Fibroblast of the aortic adventitia (primary cell): Measurements from ENCODE around the gene C10orf90. TPM values are rescaled to one million over a fixed set of nuclear protein-coding genes. Genes with fewer than 3 reads are reported as not detected.

Source experiments
- DNase-seq: peaks from one replicate; pipeline ENCODE4 v3.0.0-alpha.2; 2010; ENCODE audit warnings: low read depth
- H3K4me3 ChIP-seq: 2 replicates; pipeline ENCODE4 v1.5.1; 2011; ENCODE audit warnings: low read depth, mild to moderate bottlenecking, control low read depth, low read length, moderate library complexity
- total RNA-seq: library from RNA; depleted of rRNA; stranded (reverse); fragments of >200 nt; gene quantifications from 2 replicates; pipeline ENCODE4 v1.2.3, GENCODE V29; 2012; ENCODE audit warnings: low replicate concordance
- TF ChIP-seq, protein P1 (sequence below): IDR thresholded peaks from 2 replicates; pipeline ENCODE4 v1.5.1; 2011; ENCODE audit warnings: mild to moderate bottlenecking, low read length, control low read depth, inconsistent platforms; ENCODE audit not compliant: insufficient read depth

The C10orf90 gene
- total RNA-seq, 1 donor: 1.1 TPM

DNA sequence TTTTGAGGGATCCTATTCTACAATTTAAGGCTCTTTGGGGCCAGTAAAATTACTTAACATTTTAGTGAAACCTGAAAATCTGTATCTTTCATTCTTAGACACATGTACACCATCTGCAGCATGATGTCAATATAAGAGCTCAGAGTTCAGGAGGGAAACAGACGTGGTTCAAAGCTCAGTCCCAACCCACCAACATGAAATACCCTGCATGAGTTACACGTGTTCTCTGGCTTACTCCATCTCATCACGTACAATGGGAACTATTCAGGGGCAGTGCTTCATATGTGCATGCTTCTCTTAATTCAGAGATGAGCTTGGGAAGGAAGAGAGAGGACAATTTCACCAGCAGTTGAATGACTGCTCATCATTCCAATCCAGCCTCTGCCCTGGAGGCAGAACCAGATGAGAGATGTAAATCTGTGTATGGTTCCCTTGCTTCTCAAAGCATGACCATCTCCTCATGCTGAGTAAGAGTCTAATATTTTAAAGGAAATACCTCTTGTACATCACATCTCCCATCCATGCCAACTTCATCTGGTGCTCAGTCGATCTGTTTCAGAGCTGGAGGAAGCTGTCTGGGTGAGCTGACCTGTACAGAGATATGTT lies 253.2 kb downstream of the C10orf90 start:
- DNase-seq: no peak
- H3K4me3 ChIP-seq: no peak overlapping the region
- TF ChIP-seq, protein P1, sequence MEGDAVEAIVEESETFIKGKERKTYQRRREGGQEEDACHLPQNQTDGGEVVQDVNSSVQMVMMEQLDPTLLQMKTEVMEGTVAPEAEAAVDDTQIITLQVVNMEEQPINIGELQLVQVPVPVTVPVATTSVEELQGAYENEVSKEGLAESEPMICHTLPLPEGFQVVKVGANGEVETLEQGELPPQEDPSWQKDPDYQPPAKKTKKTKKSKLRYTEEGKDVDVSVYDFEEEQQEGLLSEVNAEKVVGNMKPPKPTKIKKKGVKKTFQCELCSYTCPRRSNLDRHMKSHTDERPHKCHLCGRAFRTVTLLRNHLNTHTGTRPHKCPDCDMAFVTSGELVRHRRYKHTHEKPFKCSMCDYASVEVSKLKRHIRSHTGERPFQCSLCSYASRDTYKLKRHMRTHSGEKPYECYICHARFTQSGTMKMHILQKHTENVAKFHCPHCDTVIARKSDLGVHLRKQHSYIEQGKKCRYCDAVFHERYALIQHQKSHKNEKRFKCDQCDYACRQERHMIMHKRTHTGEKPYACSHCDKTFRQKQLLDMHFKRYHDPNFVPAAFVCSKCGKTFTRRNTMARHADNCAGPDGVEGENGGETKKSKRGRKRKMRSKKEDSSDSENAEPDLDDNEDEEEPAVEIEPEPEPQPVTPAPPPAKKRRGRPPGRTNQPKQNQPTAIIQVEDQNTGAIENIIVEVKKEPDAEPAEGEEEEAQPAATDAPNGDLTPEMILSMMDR: no peak

DNA sequence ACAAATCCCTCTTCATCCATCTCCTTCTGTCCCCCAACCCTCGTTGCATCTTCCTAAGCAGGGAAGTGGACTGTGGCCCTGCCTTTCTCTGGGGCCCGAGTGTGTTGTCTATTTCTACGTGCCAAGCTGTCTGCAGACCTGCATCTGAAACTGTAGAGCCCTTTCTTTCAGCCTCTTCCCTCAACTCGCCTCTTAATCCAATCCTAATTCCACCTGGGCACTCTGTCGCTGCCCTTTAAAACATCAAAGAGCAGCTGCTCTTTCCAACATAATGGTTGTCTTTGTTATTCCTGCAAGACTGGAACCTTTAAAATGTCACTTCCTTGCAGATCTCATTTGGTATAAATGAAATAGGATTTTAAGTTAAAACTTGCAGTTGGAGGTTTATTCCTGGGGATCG lies 260.7 kb downstream of the C10orf90 start:
- DNase-seq: no peak
- TF ChIP-seq, protein P1: no peak
- no peak overlapping the region for H3K4me3 ChIP-seq

DNA sequence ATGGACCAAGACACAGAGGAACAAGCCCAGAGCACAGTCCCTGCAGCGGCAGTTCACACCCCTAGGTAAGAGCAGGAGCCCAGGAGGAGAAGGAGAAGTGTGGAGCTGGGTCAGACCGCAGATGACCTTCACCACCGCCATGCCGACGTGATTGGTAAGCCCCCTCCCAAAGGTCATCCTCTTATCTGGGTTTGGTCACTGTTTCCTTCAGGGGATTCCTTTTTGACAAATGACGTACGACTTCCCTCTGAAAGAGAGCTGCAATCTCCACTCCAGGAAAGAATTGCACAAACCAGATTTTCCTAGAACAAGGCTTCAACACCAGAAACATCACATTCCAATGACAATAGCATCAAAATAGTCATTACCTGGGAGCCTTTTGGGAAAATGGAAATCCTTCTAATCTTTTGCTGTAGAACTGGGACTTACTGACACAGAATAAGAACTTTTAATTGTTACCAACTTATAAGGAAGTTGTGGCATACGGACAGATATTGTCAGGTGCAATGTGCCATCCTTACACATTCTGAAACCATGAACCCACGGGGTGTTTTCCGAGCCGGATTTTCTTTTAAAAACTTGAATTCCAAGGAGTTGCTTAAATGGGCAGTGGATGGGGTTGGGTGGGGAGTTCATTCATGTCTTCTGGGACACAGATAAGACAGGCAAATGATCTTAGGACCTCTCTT lies 261.4 kb downstream of the C10orf90 start:
- peak; percentile 53 for DNase-seq
- no peak overlapping the region for H3K4me3 ChIP-seq
- TF ChIP-seq, protein P1: no peak

DNA sequence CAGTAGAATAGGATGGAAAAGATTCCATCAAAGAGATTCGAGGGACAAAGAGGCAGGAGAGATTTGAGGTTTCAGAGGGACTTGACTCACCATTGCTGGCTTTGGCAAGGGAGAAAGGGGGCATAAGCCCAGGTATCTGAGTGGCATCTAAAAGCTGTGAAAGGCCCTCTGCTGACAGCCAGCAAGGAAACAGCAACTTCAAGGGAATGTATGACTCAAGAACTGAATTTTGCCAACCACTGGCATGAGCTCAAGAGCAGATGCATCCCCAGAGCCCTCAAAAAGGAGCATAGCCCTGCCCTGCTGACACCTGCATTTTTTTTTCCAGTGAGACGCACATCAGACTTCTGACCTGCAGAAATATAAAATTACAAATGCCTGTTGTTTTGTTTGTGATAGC lies 262.7 kb downstream of the C10orf90 start:
- H3K4me3 ChIP-seq: no peak overlapping the region
- peak; percentile 40 for DNase-seq
- TF ChIP-seq, protein P1: no peak

DNA sequence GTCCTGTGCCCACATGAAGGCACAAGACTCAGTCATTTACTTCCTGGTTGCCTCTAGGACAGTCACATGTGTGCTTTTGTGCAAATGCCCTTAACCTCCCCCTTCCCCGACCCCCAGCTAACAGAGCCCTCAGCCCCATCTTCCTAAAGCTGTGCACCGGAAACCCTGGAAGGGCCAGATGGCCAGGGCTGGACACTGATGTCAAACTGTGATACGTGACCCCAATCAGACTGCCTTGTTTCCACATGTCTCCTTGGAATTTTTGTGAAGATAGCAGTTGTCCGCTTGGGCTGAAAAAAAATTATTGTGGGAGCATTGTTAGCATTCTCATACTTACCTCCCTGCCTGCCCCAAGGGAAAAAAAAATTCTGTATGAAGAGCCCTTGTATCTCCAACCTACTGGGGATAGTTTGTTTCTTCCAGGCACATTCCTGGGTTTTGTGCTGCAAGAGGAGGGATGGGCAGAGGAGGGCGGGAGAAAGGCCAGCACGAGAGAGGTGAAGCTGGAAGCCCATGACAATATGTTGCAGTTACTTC lies 265.2 kb downstream of the C10orf90 start:
- TF ChIP-seq, protein P1: no peak
- H3K4me3 ChIP-seq: no peak overlapping the region
- DNase-seq: no peak

DNA sequence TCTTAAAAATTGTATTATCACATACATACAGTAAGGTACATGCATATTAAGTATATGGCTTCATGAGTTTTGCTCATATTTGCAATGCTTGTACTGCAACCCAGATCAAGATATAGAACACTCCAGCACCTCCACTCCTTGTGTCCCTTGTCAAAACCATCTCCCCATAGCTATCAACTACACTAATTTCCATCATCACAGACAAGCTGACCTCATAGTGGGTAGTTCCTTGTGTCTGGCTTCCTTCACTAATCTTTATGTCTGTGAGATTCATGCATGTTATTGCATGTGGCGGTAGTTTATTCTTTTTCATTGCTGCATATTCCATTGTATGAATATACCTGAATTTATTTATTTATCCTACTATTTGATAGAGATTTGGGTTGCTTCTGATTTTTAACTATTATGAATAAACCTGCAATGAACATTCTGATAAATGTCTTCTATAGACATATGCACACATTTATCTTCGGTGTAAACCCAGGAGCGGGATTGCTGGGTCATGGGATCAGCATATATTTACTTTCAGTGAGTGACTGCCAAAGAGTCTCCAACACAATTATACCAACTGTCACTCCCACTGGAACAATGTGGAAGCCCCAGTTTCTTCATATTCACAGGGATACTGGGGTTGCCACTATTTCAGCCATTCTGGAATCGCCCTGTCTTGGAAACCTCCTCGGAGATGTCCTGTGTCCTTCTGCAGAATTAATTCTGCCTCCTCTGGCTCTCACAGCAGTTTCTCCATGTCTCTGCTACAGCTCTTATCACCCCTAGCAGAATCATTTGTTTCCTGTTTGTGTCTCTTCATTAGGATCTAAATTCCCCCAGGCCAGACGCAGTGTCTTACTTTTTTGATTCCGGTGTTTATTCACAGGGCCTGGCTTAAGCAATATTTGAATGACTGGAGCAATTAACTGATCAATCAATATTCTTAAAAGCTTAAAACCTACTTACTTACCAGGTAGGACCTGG lies 267.5 kb downstream of the C10orf90 start:
- no peak for DNase-seq
- H3K4me3 ChIP-seq: no peak overlapping the region
- TF ChIP-seq, protein P1: no peak
